K562 (cell line): ENCODE data around the gene ZNF174. TPM values are rescaled to one million over a fixed set of nuclear protein-coding genes. Genes with fewer than 3 reads are reported as not detected.

Experiments
- ARID2 ChIP-seq: fragments of 450-650 bp; IDR thresholded peaks from 2 replicates; pipeline ENCODE4 v1.6.1; 2017; ENCODE audit warnings: antibody characterized with exemption, mild to moderate bottlenecking
- CREB1 ChIP-seq, 2 experiments: sonication (generic) in 1 of 2; formaldehyde crosslinking in 1 of 2; IDR thresholded peaks; 2 replicates each; pipeline versions ENCODE4 v1.6.1 to v1.8.0; 2012 to 2022; ENCODE audit warnings: inconsistent platforms in 1 of 2, mild to moderate bottlenecking in 1 of 2, missing genetic modification reagents in 1 of 2, moderate library complexity in 1 of 2
- DMBX1 ChIP-seq: fragments of 250-450 bp; sonication (Bioruptor Pico); IDR thresholded peaks from 2 replicates; pipeline ENCODE4 v1.8.0; 2022; ENCODE audit warnings: inconsistent platforms, mild to moderate bottlenecking, moderate library complexity, borderline replicate concordance
- ETV6 ChIP-seq, 3 experiments: fragments of 150-350 bp in 1 of 3; sonication (generic) in 1 of 3; formaldehyde crosslinking in 1 of 3; IDR thresholded peaks; 2 replicates each; pipeline versions ENCODE4 v1.6.1 to v1.8.0; 2014 to 2022; ENCODE audit warnings: borderline replicate concordance in 2 of 3, low read depth in 2 of 3, antibody characterized with exemption in 1 of 3, low read length in 1 of 3, mild to moderate bottlenecking in 1 of 3, missing genetic modification reagents in 1 of 3
- KDM4B ChIP-seq, 2 experiments: fragments of 450-650 bp in 1 of 2; sonication (generic) in 1 of 2; IDR thresholded peaks; 2 replicates each; pipeline ENCODE4 v1.6.1; 2016 to 2017; ENCODE audit warnings: borderline replicate concordance in 2 of 2, antibody characterized with exemption in 1 of 2, low read depth in 1 of 2, mild to moderate bottlenecking in 1 of 2
- NR2F6 ChIP-seq: fragments of 450-650 bp; formaldehyde crosslinking; IDR thresholded peaks from 2 replicates; pipeline ENCODE4 v1.4.0; 2020; ENCODE audit warnings: mild to moderate bottlenecking
- NR4A1 ChIP-seq, 2 experiments: fragments of 250-450 bp in 1 of 2; fragments of 450-650 bp in 1 of 2; sonication (Bioruptor Pico) in 1 of 2; IDR thresholded peaks; 2 replicates each; pipeline versions ENCODE4 v1.4.0 to v1.6.1; 2016 to 2020; ENCODE audit warnings: mild to moderate bottlenecking in 2 of 2, missing compliant biosample characterization in 1 of 2, missing genetic modification characterization in 1 of 2, moderate library complexity in 1 of 2
- PCBP1 ChIP-seq: fragments of 200-400 bp; formaldehyde crosslinking; IDR thresholded peaks from 2 replicates; pipeline ENCODE4 v1.6.1; 2018; ENCODE audit warnings: mild to moderate bottlenecking, low read depth, low read length; ENCODE audit not compliant: poor library complexity, severe bottlenecking
- POLR2AphosphoS5 ChIP-seq: IDR thresholded peaks from 2 replicates; pipeline ENCODE4 v1.6.1; 2011; ENCODE audit warnings: mild to moderate bottlenecking, low read depth, low read length, moderate library complexity; ENCODE audit not compliant: control insufficient read depth, insufficient read depth
- RB1 ChIP-seq: fragments of 450-650 bp; IDR thresholded peaks from 2 replicates; pipeline ENCODE4 v1.6.1; 2017; ENCODE audit warnings: low read depth, mild to moderate bottlenecking
- RCOR1 ChIP-seq, 2 experiments: IDR thresholded peaks; 2 replicates each; pipeline ENCODE4 v1.6.1; 2012; ENCODE audit warnings: low read depth in 2 of 2, low read length in 2 of 2, borderline replicate concordance in 1 of 2, improper control_type of control experiment in 1 of 2
- RERE ChIP-seq: sonication (generic); formaldehyde crosslinking; IDR thresholded peaks from 2 replicates; pipeline ENCODE4 v1.8.0; 2023; ENCODE audit warnings: missing genetic modification reagents, mild to moderate bottlenecking, borderline replicate concordance
- SLC30A9 ChIP-seq: fragments of 250-450 bp; sonication (Bioruptor Pico); IDR thresholded peaks from 2 replicates; pipeline ENCODE4 v1.8.0; 2022; ENCODE audit warnings: mild to moderate bottlenecking, moderate library complexity
- TFAP4 ChIP-seq: sonication (generic); formaldehyde crosslinking; IDR thresholded peaks from 2 replicates; pipeline ENCODE4 v1.8.0; 2022; ENCODE audit warnings: missing genetic modification reagents, mild to moderate bottlenecking, moderate library complexity, borderline replicate concordance
- TRIM28 ChIP-seq: fragments of 450-650 bp; IDR thresholded peaks from 2 replicates; pipeline ENCODE4 v1.6.1; 2017
- ZNF12 ChIP-seq: sonication (generic); formaldehyde crosslinking; IDR thresholded peaks from 2 replicates; pipeline ENCODE4 v1.4.0; 2020; ENCODE audit warnings: mild to moderate bottlenecking, missing genetic modification reagents
- ZNF511 ChIP-seq: sonication (generic); formaldehyde crosslinking; IDR thresholded peaks from 2 replicates; pipeline ENCODE4 v1.8.0; 2022; ENCODE audit warnings: mild to moderate bottlenecking, missing genetic modification reagents
- polyA plus RNA-seq, 8 experiments: library from polyadenylated mRNA; depleted of rRNA in 4 of 8; stranded (reverse) in 5 of 8; unstranded in 3 of 8; fragments of >200 nt; fragmentation: Nextera tagmentation in 2 of 8; fragmentation: Illumina TruSeq in 1 of 8; extraction: Ambion mirVana in 2 of 8; extraction: Trizol in 1 of 8; gene quantifications; 2 replicates each; pipeline versions ENCODE4 v1.2.1 to v1.2.3, GENCODE V29; 2011 to 2014; ENCODE audit warnings: inconsistent platforms in 1 of 8, missing spikeins in 1 of 8
- total RNA-seq, 7 experiments: library from RNA; depleted of rRNA in 6 of 7; stranded (reverse); fragments of >200 nt in 6 of 7; fragmentation: Illumina TruSeq in 2 of 7; extraction: Trizol in 2 of 7; gene quantifications; 2 replicates each; pipeline versions ENCODE4 v1.2.1 to v1.2.3, GENCODE V29; 2011 to 2021; ENCODE audit warnings: low replicate concordance in 1 of 7

The ZNF174 gene
- total and polyA plus RNA-seq, 9 of the 15 experiments (the other 6 are each of a cell fraction or from before 2014, with no cell fraction given) = 5.1 to 19.1 (median 12.5) TPM

- TF ChIP-seq RCOR1 (IDR thresholded peaks at IDR 0.05; ENCODE audit: borderline replicate concordance in 1 of 2, low read depth in 2 of 2, low read length in 2 of 2) (peak in 1 of 2 experiments; percentile 19; a peak in 1 of 4 replicates), TRIM28 (no peak), KDM4B (IDR thresholded peaks at IDR 0.05; ENCODE audit: borderline replicate concordance in 2 of 2, low read depth in 1 of 2) (peak in 1 of 2 experiments; percentile 88; a peak in 2 of 4 replicates), POLR2AphosphoS5 (peak; percentile 62; the same call in 1 of the 2 replicates), ZNF511 (CRISPR knock-in tag) (peak; percentile 94), CREB1 (IDR thresholded peaks at IDR 0.05) (no peak), CREB1 (CRISPR knock-in tag; IDR thresholded peaks at IDR 0.05) (0 out of 2 replicates have a peak, but pooled peaks have one; percentile 35), ZNF12 (CRISPR knock-in tag) (0 out of 2 replicates have a peak, but pooled peaks have one; percentile 41), RB1 (peak; percentile 82; the same call in 1 of the 2 replicates), ARID2 (no peak), DMBX1 (CRISPR knock-in tag) (0 out of 2 replicates have a peak, but pooled peaks have one; percentile 50), NR2F6 (no peak), NR4A1 (CRISPR knock-in tag; IDR thresholded peaks at IDR 0.05) (peak; percentile 74; the same call in 1 of the 2 replicates), NR4A1 (tag; IDR thresholded peaks at IDR 0.05) (peak; percentile 75), SLC30A9 (CRISPR knock-in tag) (no peak), ETV6 (IDR thresholded peaks at IDR 0.05; ENCODE audit: borderline replicate concordance in 1 of 2, low read depth in 2 of 2, low read length in 1 of 2) (peak; percentile 28 to 55; a peak in 2 of 4 replicates), ETV6 (CRISPR knock-in tag; IDR thresholded peaks at IDR 0.05; ENCODE audit: borderline replicate concordance) (no peak), PCBP1 (peak; percentile 56), TFAP4 (CRISPR knock-in tag) (peak; percentile 59; the same call in 1 of the 2 replicates), RERE (CRISPR knock-in tag) (no peak)
Observed at GRCh38 chr16:3457434-3458252, 56.6 kb downstream of the ZNF174 start (continued).
